ENCODE measurements around the gene SLC26A1. TPM values are rescaled to one million over a fixed set of nuclear protein-coding genes. Genes with fewer than 3 reads are reported as not detected.

Gene SLC26A1
- total and polyA plus RNA-seq, 2 donors (not counting 3 experiments of a cell fraction or from before 2014, with no cell fraction given) = 0.10 TPM; not detected in 1

- Histone ChIP-seq H3K4me2 (ENCODE audit: insufficient read depth, low read length) (no peak overlapping the region), H3K27ac (ENCODE audit: insufficient read depth, low read depth, low read length) (no peak overlapping the region), H3K27me3 (ENCODE audit: control insufficient read depth in 2 of 2, insufficient read depth in 2 of 2, low read length in 2 of 2) (no peaks in the 10 kb centered on the region), H3K4me1 (ENCODE audit: control insufficient read depth, extremely low read depth, insufficient read depth, low read length) (no peaks in the 10 kb centered on the region), H4K20me1 (replicated peaks; ENCODE audit: control insufficient read depth, extremely low read depth, insufficient read depth, low read length) (no peaks in the 10 kb centered on the region), H3K9me1 (replicated peaks; ENCODE audit: control insufficient read depth, extremely low read depth, insufficient read depth, low read length) (no peaks in the 10 kb centered on the region), H3K36me3 (ENCODE audit: control insufficient read depth in 2 of 2, extremely low read depth in 1 of 2, insufficient read depth in 2 of 2, low read length in 2 of 2) (no peaks in the 10 kb centered on the region), H3K9ac (replicated peaks; ENCODE audit: extremely low read depth, insufficient read depth, low read length) (no peak overlapping the region), H2AFZ (ENCODE audit: low read depth, low read length) (no peak overlapping the region), H3K79me2 (ENCODE audit: control insufficient read depth, insufficient read depth, low read length) (no peaks in the 10 kb centered on the region), H3K9me3 (replicated peaks; ENCODE audit: control insufficient read depth, insufficient read depth, low read length) (no peaks in the 10 kb centered on the region), H3K4me3 (replicated peaks in 1 of 3; ENCODE audit: insufficient read depth in 1 of 3, low read depth in 1 of 3, low read length in 3 of 3) (no peak overlapping the region)
- DNase-seq (ENCODE audit: low read depth, low spot score) (no peak), FAIRE-seq (no peak)
- no TSS peak for BruUV-seq (replicated peaks)
- intact Hi-C loops (cut with micrococcal nuclease) (no loop called here), dilution Hi-C loops (cut with MboI; ENCODE audit: extremely low pct_ligation_motif_present, low sequenced_read_pairs) (no loop called here)
- CTCF ChIA-PET = no interaction called here
- POLR2A ChIA-PET = no interaction called here
- TF ChIP-seq JUN (IDR thresholded peaks at IDR 0.05; ENCODE audit: borderline replicate concordance, insufficient read depth, insufficient read length, low read depth) (no peak), GATA2 (IDR thresholded peaks at IDR 0.05; ENCODE audit: insufficient read depth, insufficient read length, low read depth, low read length) (no peak), POLR2A (IDR thresholded peaks at IDR 0.05; ENCODE audit: low read depth, low read length) (no peak), CTCF (IDR thresholded peaks at IDR 0.05; ENCODE audit: extremely low read depth in 1 of 2, insufficient read depth in 1 of 2, low read depth in 1 of 2, low read length in 2 of 2) (no peak), FOS (IDR thresholded peaks at IDR 0.05; ENCODE audit: borderline replicate concordance, insufficient read depth, low read length) (no peak), MYC (IDR thresholded peaks at IDR 0.05; ENCODE audit: low read depth, low read length) (no peak)
Measured at GRCh38 chr4:951186-951585, 42.0 kb downstream of the SLC26A1 start.

Data from endothelial cell of umbilical vein (primary cell).